Endothelial cell of umbilical vein (primary cell): Measurements from ENCODE around the gene OR2T8.

Experiments
- EZH2 ChIP-seq: IDR thresholded peaks from 2 replicates; pipeline ENCODE4 v1.6.1; 2012; ENCODE audit warnings: borderline replicate concordance, low read depth, mild to moderate bottlenecking, moderate library complexity, low read length, inconsistent platforms; ENCODE audit not compliant: severe bottlenecking
- GATA2 ChIP-seq: IDR thresholded peaks from 2 replicates; pipeline ENCODE4 v1.7.0; 2011; ENCODE audit warnings: low read depth, mild to moderate bottlenecking, moderate library complexity, mixed read lengths, low read length; ENCODE audit not compliant: insufficient read length, insufficient read depth
- JUN ChIP-seq: IDR thresholded peaks from 2 replicates; pipeline ENCODE4 v1.6.1; 2011; ENCODE audit warnings: borderline replicate concordance, low read depth; ENCODE audit not compliant: insufficient read length, insufficient read depth
- POLR2A ChIP-seq: IDR thresholded peaks from 2 replicates; pipeline ENCODE4 v1.6.1; 2012; ENCODE audit warnings: low read depth, mild to moderate bottlenecking, control low read depth, low read length
- POLR2AphosphoS5 ChIP-seq: IDR thresholded peaks from 2 replicates; pipeline ENCODE4 v1.6.1; 2012; ENCODE audit warnings: low read depth, mild to moderate bottlenecking, control low read depth, low read length, moderate library complexity; ENCODE audit not compliant: insufficient read depth
- TF ChIP-seq, protein P1 (sequence below), 2 donors: IDR thresholded peaks; 1 replicate in 1 of 2; 2 replicates in 1 of 2; pipeline ENCODE4 v1.5.1; 2011; ENCODE audit warnings: low read length in 2 of 2, mild to moderate bottlenecking in 2 of 2, moderate library complexity in 2 of 2, control low read depth in 1 of 2, inconsistent platforms in 1 of 2, low read depth in 1 of 2; ENCODE audit not compliant: insufficient read depth in 1 of 2; ENCODE audit errors: extremely low read depth in 1 of 2
- TF ChIP-seq, protein P2 (sequence below): IDR thresholded peaks from 2 replicates; pipeline ENCODE4 v1.6.1; 2011; ENCODE audit not compliant: insufficient read depth, insufficient read length

DNA sequence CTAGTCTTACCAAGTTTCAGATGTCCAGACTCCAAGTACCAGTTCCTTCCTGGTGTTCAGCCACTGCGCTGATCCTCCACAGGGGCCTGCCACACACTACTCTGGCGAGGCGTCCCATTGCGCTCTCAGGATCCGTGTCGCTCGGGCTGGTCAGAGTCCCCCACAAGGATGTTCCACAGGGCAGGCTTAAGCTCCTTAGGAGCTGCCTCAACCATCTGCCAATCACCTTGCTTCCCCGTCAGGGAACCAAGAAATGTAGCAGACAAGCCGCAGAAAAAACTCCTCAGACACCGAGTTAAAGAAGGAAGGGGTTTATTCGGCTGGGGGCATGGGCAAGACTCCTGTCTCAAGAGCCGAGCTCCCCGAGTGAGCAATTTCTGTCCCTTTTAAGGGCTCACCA lies 14.9 kb upstream of the OR2T8 start:
- TF ChIP-seq, protein P1, sequence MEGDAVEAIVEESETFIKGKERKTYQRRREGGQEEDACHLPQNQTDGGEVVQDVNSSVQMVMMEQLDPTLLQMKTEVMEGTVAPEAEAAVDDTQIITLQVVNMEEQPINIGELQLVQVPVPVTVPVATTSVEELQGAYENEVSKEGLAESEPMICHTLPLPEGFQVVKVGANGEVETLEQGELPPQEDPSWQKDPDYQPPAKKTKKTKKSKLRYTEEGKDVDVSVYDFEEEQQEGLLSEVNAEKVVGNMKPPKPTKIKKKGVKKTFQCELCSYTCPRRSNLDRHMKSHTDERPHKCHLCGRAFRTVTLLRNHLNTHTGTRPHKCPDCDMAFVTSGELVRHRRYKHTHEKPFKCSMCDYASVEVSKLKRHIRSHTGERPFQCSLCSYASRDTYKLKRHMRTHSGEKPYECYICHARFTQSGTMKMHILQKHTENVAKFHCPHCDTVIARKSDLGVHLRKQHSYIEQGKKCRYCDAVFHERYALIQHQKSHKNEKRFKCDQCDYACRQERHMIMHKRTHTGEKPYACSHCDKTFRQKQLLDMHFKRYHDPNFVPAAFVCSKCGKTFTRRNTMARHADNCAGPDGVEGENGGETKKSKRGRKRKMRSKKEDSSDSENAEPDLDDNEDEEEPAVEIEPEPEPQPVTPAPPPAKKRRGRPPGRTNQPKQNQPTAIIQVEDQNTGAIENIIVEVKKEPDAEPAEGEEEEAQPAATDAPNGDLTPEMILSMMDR (IDR thresholded peaks at IDR 0.05; ENCODE audit: extremely low read depth in 1 of 2, insufficient read depth in 1 of 2, low read depth in 1 of 2, low read length in 2 of 2), result no peak
- TF ChIP-seq, protein P2, sequence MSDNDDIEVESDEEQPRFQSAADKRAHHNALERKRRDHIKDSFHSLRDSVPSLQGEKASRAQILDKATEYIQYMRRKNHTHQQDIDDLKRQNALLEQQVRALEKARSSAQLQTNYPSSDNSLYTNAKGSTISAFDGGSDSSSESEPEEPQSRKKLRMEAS, result no peak
- no peak for TF ChIP-seq EZH2
- TF ChIP-seq JUN, result no peak
- TF ChIP-seq POLR2A, result no peak
- no peak for TF ChIP-seq GATA2
- no peak for TF ChIP-seq POLR2AphosphoS5
